GM10266 (cell line): ENCODE measurements around the gene MKX.
"Not testable (repeated sequence)": the region's sequence is repeated elsewhere in the genome, so short reads cannot be mapped to it uniquely, and the experiment has no call there.

Source experiments
- DNase-seq: peaks from one replicate; pipeline ENCODE4 v3.0.0; 2012; ENCODE audit errors: extremely low spot score
- CTCF ChIP-seq: IDR thresholded peaks from 2 replicates; pipeline ENCODE4 v1.5.1; 2012; ENCODE audit warnings: mild to moderate bottlenecking, low read depth; ENCODE audit not compliant: control insufficient read depth, insufficient read depth; ENCODE audit errors: missing control alignments

MKX gene

GRCh38 chr10:27683226-27683625 is 62.4 kb downstream of the MKX start:
- no peak for DNase-seq
- TF ChIP-seq CTCF, result no peak

GRCh38 chr10:27681795-27682194 is 63.8 kb downstream of the MKX start:
- DNase-seq, result not testable (repeated sequence)

- DNase-seq, result no peak
- no peak for TF ChIP-seq CTCF
These were observed 64.7 kb downstream of the MKX start for GRCh38 chr10:27680691-27681605.

GRCh38 chr10:27680006-27680557 is 65.5 kb downstream of the MKX start:
- TF ChIP-seq CTCF, result no peak
- DNase-seq, result no peak

- TF ChIP-seq CTCF, result no peak
- no peak for DNase-seq
These were observed 66.2 kb downstream of the MKX start for GRCh38 chr10:27679369-27679912.

GRCh38 chr10:27678166-27678565 is 67.5 kb downstream of the MKX start:
- DNase-seq, result no peak
- TF ChIP-seq CTCF, result no peak

- TF ChIP-seq CTCF, result no peak
- no peak for DNase-seq
These were observed 72.6 kb downstream of the MKX start for GRCh38 chr10:27673065-27673464.
